OCI-LY1 (cell line): ENCODE results near the gene IPCEF1.

Source experiments
- H2AFZ ChIP-seq: fragments of 200-600 bp; sonication (generic), shearing (Covaris generic); 2 replicates; pipeline ENCODE4 v1.6.0; 2014; ENCODE audit warnings: antibody characterized with exemption, mild to moderate bottlenecking, low read length
- H3F3A ChIP-seq: fragments of 200-600 bp; sonication (generic), shearing (Covaris generic); 2 replicates; pipeline ENCODE4 v1.6.0; 2014; ENCODE audit warnings: mild to moderate bottlenecking, antibody characterized with exemption, low read length, moderate library complexity; ENCODE audit not compliant: insufficient read depth
- H3K27ac ChIP-seq: fragments of 200-600 bp; sonication (generic); 2 replicates; pipeline ENCODE4 v1.5.1; 2014; ENCODE audit warnings: low read length, mixed run types, mild to moderate bottlenecking, low read depth; ENCODE audit not compliant: poor library complexity, severe bottlenecking
- H3K27me3 ChIP-seq: fragments of 200-600 bp; sonication (generic); 2 replicates; pipeline ENCODE4 v1.6.0; 2014; ENCODE audit warnings: antibody characterized with exemption, mild to moderate bottlenecking, low read length, moderate library complexity; ENCODE audit not compliant: insufficient read depth
- H3K36me3 ChIP-seq: fragments of 200-600 bp; sonication (generic); 2 replicates; pipeline ENCODE4 v1.6.1; 2014; ENCODE audit warnings: mild to moderate bottlenecking, antibody characterized with exemption, low read length, moderate library complexity, mixed read lengths; ENCODE audit not compliant: insufficient read depth
- H3K4me1 ChIP-seq: fragments of 200-600 bp; sonication (generic); 2 replicates; pipeline ENCODE4 v1.5.1; 2014; ENCODE audit warnings: mild to moderate bottlenecking, low read length, moderate library complexity; ENCODE audit not compliant: insufficient read depth, severe bottlenecking
- H3K4me2 ChIP-seq: fragments of 200-600 bp; sonication (generic), shearing (Covaris generic); 2 replicates; pipeline ENCODE4 v1.6.1; 2014; ENCODE audit warnings: low read length
- H3K4me3 ChIP-seq: fragments of 200-600 bp; sonication (generic); 2 replicates; pipeline ENCODE4 v1.5.1; 2014; ENCODE audit warnings: low read length, low read depth, mild to moderate bottlenecking, mixed read lengths; ENCODE audit not compliant: poor library complexity, severe bottlenecking
- H3K79me2 ChIP-seq: fragments of 200-600 bp; shearing (Covaris generic); 2 replicates; pipeline ENCODE4 v1.6.1; 2016; ENCODE audit warnings: mixed run types, low read length, mixed read lengths; ENCODE audit not compliant: insufficient read depth
- H3K9ac ChIP-seq: fragments of 200-600 bp; sonication (generic), shearing (Covaris generic); 2 replicates; pipeline ENCODE4 v1.6.1; 2014; ENCODE audit warnings: mild to moderate bottlenecking, low read length, mixed read lengths
- H3K9me2 ChIP-seq: fragments of 200-600 bp; sonication (generic), shearing (Covaris generic); 2 replicates; pipeline ENCODE4 v1.6.1; 2014; ENCODE audit warnings: low read depth, mild to moderate bottlenecking, low read length, mixed read lengths
- H3K9me3 ChIP-seq: fragments of 200-600 bp; shearing (Covaris generic); 2 replicates; pipeline ENCODE4 v1.6.1; 2014; ENCODE audit warnings: low read length, mixed read lengths
- H4K20me1 ChIP-seq: fragments of 200-600 bp; sonication (generic), shearing (Covaris generic); 2 replicates; pipeline ENCODE4 v1.6.0; 2016; ENCODE audit warnings: mild to moderate bottlenecking, low read length; ENCODE audit not compliant: insufficient read depth
- EZH2 ChIP-seq: fragments of 200-600 bp; sonication (generic), shearing (Covaris generic); IDR thresholded peaks from 2 replicates; pipeline ENCODE4 v1.8.0; 2017; ENCODE audit warnings: borderline replicate concordance, mixed run types, mild to moderate bottlenecking, antibody characterized with exemption, low read length, moderate library complexity, mixed read lengths
- TF ChIP-seq, protein P1 (sequence below): fragments of 200-600 bp; sonication (generic), shearing (Covaris generic); IDR thresholded peaks from 2 replicates; pipeline ENCODE4 v1.5.1; 2017; ENCODE audit warnings: mild to moderate bottlenecking, antibody characterized with exemption, low read length, moderate library complexity, mixed read lengths

Gene IPCEF1

DNA sequence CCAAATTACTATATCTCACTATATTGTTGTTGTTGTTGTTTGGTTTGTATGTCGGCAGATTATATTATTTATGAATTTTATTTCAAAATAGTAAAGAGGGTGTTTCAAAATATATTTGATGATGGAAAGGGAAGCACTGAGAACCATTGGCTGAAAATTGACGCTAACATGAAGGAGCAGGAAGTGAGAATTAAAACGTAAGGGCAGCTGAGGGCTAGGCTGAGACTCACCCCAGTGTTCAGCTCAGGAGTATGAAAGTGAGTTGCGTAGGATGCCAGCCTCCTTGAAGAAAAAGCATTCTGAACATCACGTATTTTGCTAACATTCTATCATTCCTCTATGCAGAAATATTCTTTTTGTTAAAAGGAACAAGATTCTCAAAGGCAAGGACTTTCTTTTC lies 10.7 kb upstream of the IPCEF1 start:
- H3F3A ChIP-seq, result no peaks in the 10 kb centered on the region
- no peaks in the 10 kb centered on the region for H3K79me2 ChIP-seq
- no peak overlapping the region for H3K4me3 ChIP-seq
- no peak overlapping the region for H2AFZ ChIP-seq
- no peaks in the 10 kb centered on the region for H3K36me3 ChIP-seq
- H3K4me1 ChIP-seq, result no peaks in the 10 kb centered on the region
- TF ChIP-seq, protein P1, sequence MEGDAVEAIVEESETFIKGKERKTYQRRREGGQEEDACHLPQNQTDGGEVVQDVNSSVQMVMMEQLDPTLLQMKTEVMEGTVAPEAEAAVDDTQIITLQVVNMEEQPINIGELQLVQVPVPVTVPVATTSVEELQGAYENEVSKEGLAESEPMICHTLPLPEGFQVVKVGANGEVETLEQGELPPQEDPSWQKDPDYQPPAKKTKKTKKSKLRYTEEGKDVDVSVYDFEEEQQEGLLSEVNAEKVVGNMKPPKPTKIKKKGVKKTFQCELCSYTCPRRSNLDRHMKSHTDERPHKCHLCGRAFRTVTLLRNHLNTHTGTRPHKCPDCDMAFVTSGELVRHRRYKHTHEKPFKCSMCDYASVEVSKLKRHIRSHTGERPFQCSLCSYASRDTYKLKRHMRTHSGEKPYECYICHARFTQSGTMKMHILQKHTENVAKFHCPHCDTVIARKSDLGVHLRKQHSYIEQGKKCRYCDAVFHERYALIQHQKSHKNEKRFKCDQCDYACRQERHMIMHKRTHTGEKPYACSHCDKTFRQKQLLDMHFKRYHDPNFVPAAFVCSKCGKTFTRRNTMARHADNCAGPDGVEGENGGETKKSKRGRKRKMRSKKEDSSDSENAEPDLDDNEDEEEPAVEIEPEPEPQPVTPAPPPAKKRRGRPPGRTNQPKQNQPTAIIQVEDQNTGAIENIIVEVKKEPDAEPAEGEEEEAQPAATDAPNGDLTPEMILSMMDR, result no peak
- TF ChIP-seq EZH2, result no peak
- H3K9me3 ChIP-seq, result no peaks in the 10 kb centered on the region
- H3K27ac ChIP-seq, result no peak overlapping the region
- no peak overlapping the region for H3K4me2 ChIP-seq
- H4K20me1 ChIP-seq, result no peaks in the 10 kb centered on the region
- no peak overlapping the region for H3K9ac ChIP-seq
- no peaks in the 10 kb centered on the region for H3K9me2 ChIP-seq
- no peaks in the 10 kb centered on the region for H3K27me3 ChIP-seq

DNA sequence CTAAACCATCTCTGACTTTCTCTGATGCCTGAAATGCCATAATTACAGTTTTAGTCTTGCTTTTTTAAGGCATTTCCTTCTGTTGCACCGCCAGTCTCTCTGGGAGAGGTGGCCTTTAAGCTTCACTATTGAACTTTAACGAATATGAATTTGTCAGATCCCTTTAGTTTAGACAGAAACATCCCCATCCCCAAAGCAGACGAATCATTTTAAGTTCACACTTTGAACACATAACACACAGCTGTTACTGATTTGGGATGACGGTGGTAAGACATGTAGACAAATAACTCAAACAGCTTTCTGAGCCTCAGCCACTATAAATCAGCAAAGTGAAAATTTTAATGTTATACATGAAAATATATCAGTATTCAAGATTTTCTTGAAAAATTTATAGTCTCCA lies 7.2 kb upstream of the IPCEF1 start:
- no peaks in the 10 kb centered on the region for H3F3A ChIP-seq
- H3K79me2 ChIP-seq, result no peaks in the 10 kb centered on the region
- no peak overlapping the region for H3K4me3 ChIP-seq
- no peaks in the 10 kb centered on the region for H3K4me1 ChIP-seq
- no peak overlapping the region for H2AFZ ChIP-seq
- TF ChIP-seq EZH2, result no peak
- TF ChIP-seq, protein P1, result no peak
- no peaks in the 10 kb centered on the region for H3K36me3 ChIP-seq
- no peak overlapping the region for H3K4me2 ChIP-seq
- H3K9ac ChIP-seq, result no peak overlapping the region
- H3K9me2 ChIP-seq, result no peaks in the 10 kb centered on the region
- no peaks in the 10 kb centered on the region for H4K20me1 ChIP-seq
- H3K9me3 ChIP-seq, result no peaks in the 10 kb centered on the region
- H3K27me3 ChIP-seq, result no peaks in the 10 kb centered on the region
- H3K27ac ChIP-seq, result no peak overlapping the region

DNA sequence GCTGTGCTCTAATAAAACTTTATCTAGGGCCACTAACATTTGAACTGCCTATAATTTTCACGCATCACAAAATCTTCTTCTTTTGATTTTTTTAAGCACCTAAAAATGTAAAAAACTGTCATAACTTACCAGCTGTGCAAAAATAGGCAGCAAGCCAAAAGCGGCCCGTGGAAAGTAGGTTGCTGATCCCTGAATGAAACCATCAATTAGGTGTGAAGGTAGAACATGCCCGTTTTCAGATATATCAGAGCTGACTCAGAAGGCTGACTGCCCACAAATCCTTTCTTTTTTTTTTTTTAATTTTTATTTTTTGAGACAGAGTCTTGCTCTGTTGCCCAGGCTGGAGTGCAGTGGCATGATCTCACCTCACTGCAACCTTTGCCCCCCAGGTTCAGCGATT lies 4.9 kb upstream of the IPCEF1 start:
- H3K9ac ChIP-seq, result no peak overlapping the region
- no peak overlapping the region for H3K27ac ChIP-seq
- no peaks in the 10 kb centered on the region for H3K79me2 ChIP-seq
- H3K36me3 ChIP-seq, result no peaks in the 10 kb centered on the region
- H3K27me3 ChIP-seq, result no peaks in the 10 kb centered on the region
- TF ChIP-seq EZH2, result no peak
- TF ChIP-seq, protein P1, result no peak
- no peaks in the 10 kb centered on the region for H3K9me3 ChIP-seq
- no peaks in the 10 kb centered on the region for H3K9me2 ChIP-seq
- H3K4me3 ChIP-seq, result no peak overlapping the region
- no peaks in the 10 kb centered on the region for H4K20me1 ChIP-seq
- no peak overlapping the region for H3K4me2 ChIP-seq
- no peak overlapping the region for H2AFZ ChIP-seq
- no peaks in the 10 kb centered on the region for H3K4me1 ChIP-seq
- H3F3A ChIP-seq, result no peaks in the 10 kb centered on the region
